ENCODE data around the gene DCUN1D3.
"Not testable (repeated sequence)": the region's sequence is repeated elsewhere in the genome, so short reads cannot be mapped to it uniquely, and the experiment has no call there.

DCUN1D3 gene

DNA sequence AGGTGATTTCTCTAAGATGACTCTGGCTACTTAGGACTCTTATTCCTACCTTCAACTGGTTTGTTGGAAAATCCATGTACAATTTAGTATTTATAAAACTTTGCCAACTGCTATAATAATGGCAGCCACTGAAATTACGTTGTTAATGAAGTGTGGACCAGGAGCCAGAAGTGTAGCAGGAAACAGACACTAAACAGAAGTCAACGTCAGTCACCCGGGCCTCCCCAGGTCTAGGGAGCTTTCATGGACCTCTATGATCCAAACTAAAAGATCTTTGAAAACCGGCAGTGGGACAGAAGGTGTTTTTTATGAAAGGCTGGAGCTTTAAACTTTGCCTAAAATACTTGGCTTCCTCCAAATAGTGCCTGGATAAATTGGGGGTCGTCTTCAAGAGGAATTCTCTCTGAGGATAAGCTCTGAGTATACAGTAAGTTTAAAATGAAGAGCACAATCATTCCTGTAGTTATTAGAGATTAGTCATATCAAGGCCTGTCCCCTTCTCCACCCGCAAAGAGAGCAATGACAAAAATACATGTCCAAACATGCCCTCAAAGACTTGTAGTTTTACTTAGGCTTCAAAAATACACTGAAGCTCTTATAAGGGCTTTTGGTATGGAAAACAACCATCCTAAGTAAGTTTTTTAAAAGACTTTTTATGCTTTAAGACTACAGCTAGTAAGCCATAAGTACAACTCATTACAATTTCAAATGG, 34.6 kb downstream of the DCUN1D3 start:
- H3K27ac ChIP-seq = no peak overlapping the region
- TF ChIP-seq CTCF (conservative IDR thresholded peaks at IDR 0.05) = no peak

GRCh38 chr16:20864376-20864775, 35.8 kb downstream of the DCUN1D3 start:
- H3K27ac ChIP-seq = not testable (repeated sequence)

- no peak overlapping the region for H3K27ac ChIP-seq
- no peak for TF ChIP-seq CTCF (conservative IDR thresholded peaks at IDR 0.05)
These were observed 37.8 kb downstream of the DCUN1D3 start for GRCh38 chr16:20862162-20862960.

DNA sequence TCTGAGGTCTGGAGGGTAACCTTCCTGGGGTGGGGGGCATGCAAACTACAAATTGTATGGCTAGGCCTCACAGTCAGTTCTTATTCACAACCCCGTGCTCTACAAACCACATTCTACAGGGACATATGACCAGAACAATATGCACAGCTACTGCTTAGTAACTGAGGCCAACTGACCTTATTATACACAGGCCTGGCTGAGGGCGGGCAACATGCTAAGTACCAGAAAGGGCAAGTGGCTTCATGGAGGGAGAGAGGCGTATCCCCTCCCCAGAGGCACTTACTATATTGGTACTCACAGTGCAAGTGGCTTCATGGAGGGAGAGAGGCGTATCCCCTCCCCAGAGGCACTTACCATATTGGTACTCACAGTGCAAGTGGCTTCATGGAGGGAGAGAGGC, 39.2 kb downstream of the DCUN1D3 start:
- H3K27ac ChIP-seq = not testable (repeated sequence)

DNA sequence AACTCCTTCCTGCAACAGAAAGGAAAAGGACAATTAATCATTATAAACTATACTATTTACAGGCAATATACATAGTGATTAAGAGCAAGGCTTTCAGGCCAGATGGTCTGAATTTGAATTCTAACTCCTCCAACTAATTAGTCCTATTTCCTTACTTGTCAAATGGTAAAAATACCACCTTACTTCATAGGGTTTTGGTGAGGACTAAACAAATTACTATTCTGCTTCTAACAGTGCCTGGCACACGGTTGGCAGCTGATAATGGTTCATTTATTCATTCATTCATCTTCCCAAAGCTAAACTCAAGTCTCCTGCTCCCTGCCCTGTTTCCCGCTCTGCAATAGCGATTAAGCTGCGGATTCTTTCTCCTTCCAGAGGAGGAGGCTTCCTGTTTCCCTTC, 39.8 kb downstream of the DCUN1D3 start:
- TF ChIP-seq CTCF (conservative IDR thresholded peaks at IDR 0.05) = no peak

DNA sequence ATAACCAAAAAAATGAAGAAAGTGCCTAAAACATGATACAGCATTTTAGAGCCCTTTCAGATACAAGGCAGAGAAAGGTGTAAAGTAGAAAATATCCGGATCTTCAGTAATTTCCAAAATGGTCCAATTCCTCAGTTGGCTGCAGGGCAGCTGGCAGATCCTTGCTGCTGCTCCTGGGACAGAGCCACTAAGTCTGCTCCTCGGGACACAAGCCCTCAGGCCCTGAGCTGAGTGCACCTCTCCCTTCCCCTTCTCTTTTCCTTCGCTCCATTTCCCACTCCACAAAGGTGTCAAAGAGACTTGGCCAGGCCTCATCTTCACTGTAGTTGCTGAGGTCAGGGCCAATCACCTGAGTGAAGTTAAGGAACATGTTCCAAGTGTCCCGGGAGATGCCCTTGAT, 40.5 kb downstream of the DCUN1D3 start:
- TF ChIP-seq CTCF (conservative IDR thresholded peaks at IDR 0.05) = no peak
- H3K27ac ChIP-seq = no peak overlapping the region

More for the DNA sequence above, 39.8 kb downstream of the DCUN1D3 start:
- H3K27ac ChIP-seq = no peak overlapping the region

- TF ChIP-seq CTCF (conservative IDR thresholded peaks at IDR 0.05) = no peak
- H3K27ac ChIP-seq = no peak overlapping the region
These were observed 40.9 kb downstream of the DCUN1D3 start for GRCh38 chr16:20859229-20859628.

- H3K27ac ChIP-seq = no peak overlapping the region
- TF ChIP-seq CTCF (conservative IDR thresholded peaks at IDR 0.05) = no peak
These were observed 42.9 kb downstream of the DCUN1D3 start for GRCh38 chr16:20857281-20857680.

Data from VCaP (cell line).